ENCODE results near the gene RXYLT1. TPM values are rescaled to one million over a fixed set of nuclear protein-coding genes. Genes with fewer than 3 reads are reported as not detected.
A peak's percentile ranks its signal among the peaks of the same experiment; 100 is the strongest.

RXYLT1 gene
- total RNA-seq, 4 donors from 2014 or later = 8.3 to 19.8 (median 12.7) TPM

GRCh38 chr12:63846238-63846967 is 66.7 kb downstream of the RXYLT1 start:
- Histone ChIP-seq H3K4me1 (peaks cover 13 to 46% (median 36%) of the 10 kb centered on the region in 4 donors), H3K4me3 (peak overlapping the region; percentile 68 to 97 (median 92)), H3K36me3 (no peaks in the 10 kb centered on the region), H3K9me3 (no peaks in the 10 kb centered on the region), H3K27ac (replicated peaks in 1 of 4) (peak overlapping the region in 1 of 4 donors; percentile 95), H3K27me3 (no peaks in the 10 kb centered on the region)
- 85% methylated on average over 6 of the region's 6 CpGs for WGBS
- no peak for DNase-seq (ENCODE audit: extremely low spot score)
- no peak for TF ChIP-seq POLR2A (IDR thresholded peaks at IDR 0.05; ENCODE audit: low read depth)
- TF ChIP-seq, protein P1, sequence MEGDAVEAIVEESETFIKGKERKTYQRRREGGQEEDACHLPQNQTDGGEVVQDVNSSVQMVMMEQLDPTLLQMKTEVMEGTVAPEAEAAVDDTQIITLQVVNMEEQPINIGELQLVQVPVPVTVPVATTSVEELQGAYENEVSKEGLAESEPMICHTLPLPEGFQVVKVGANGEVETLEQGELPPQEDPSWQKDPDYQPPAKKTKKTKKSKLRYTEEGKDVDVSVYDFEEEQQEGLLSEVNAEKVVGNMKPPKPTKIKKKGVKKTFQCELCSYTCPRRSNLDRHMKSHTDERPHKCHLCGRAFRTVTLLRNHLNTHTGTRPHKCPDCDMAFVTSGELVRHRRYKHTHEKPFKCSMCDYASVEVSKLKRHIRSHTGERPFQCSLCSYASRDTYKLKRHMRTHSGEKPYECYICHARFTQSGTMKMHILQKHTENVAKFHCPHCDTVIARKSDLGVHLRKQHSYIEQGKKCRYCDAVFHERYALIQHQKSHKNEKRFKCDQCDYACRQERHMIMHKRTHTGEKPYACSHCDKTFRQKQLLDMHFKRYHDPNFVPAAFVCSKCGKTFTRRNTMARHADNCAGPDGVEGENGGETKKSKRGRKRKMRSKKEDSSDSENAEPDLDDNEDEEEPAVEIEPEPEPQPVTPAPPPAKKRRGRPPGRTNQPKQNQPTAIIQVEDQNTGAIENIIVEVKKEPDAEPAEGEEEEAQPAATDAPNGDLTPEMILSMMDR (IDR thresholded peaks at IDR 0.05) = no peak
- TF ChIP-seq POLR2AphosphoS5 (IDR thresholded peaks at IDR 0.05) = no peak
- TF ChIP-seq EP300 (IDR thresholded peaks at IDR 0.05) = no peak
- intact Hi-C loops (cut with DNase I) = loop anchor here (10.0 kb wide), 1 partner anchor 188 kb away; no protein-coding TSS in a partner anchor

- intact Hi-C loops (cut with DNase I) = loop anchor here (10.0 kb wide), 1 partner anchor 186 kb away; no protein-coding TSS in a partner anchor
- no peak overlapping the region for H3K27ac ChIP-seq (replicated peaks in 1 of 4)
These were observed 68.7 kb downstream of the RXYLT1 start for GRCh38 chr12:63848450-63848849.

DNA sequence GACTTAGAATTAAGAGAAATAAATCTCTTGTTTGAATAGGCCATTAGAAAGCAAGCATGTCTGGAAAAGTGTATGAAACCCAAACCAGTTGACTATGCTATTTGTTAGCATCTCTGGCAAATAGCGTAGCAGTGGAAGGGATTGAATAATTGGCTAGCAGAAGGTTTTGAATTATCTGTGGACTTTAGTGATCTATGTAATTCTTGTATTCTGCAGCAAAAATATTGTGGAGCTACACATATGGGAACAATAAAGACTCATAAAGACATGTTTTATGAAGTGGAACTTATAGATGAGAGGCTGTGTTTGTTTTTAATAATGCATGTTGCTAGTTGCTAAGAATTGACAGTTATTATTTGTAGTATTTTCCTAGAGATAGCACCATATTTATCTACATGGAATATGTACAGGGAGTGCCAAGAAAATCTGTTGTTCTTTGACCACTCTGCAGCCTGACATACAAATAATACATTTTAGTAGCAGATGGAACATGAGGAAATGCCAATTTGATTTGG is 69.5 kb downstream of the RXYLT1 start:
- Histone ChIP-seq H3K9me3 (no peaks in the 10 kb centered on the region), H3K4me1 (peaks cover 10 to 41% (median 30%) of the 10 kb centered on the region in 4 donors), H3K36me3 (no peaks in the 10 kb centered on the region), H3K4me3 (no peak overlapping the region), H3K27me3 (no peaks in the 10 kb centered on the region), H3K27ac (replicated peaks in 1 of 4) (no peak overlapping the region)
- TF ChIP-seq EP300 (IDR thresholded peaks at IDR 0.05) = no peak
- TF ChIP-seq, protein P1 (IDR thresholded peaks at IDR 0.05) = no peak
- no peak for TF ChIP-seq POLR2AphosphoS5 (IDR thresholded peaks at IDR 0.05)
- no peak for TF ChIP-seq POLR2A (IDR thresholded peaks at IDR 0.05; ENCODE audit: low read depth)
- whole genome bisulfite sequencing = 85% methylated on average over 1 of the region's 1 CpG
- no peak for DNase-seq (ENCODE audit: extremely low spot score)
- intact Hi-C loops (cut with DNase I) = loop anchor here (10.0 kb wide), 1 partner anchor 186 kb away; no protein-coding TSS in a partner anchor

More at GRCh38 chr12:63848450-63848849, 68.7 kb downstream of the RXYLT1 start:
- Histone ChIP-seq H3K4me3 (no peak overlapping the region), H3K27me3 (no peaks in the 10 kb centered on the region), H3K9me3 (no peaks in the 10 kb centered on the region), H3K4me1 (peaks cover 10 to 41% (median 30%) of the 10 kb centered on the region in 4 donors), H3K36me3 (no peaks in the 10 kb centered on the region)
- no peak for DNase-seq (ENCODE audit: extremely low spot score)
- no peak for TF ChIP-seq EP300 (IDR thresholded peaks at IDR 0.05)
- TF ChIP-seq POLR2A (IDR thresholded peaks at IDR 0.05; ENCODE audit: low read depth) = no peak
- TF ChIP-seq, protein P1 (IDR thresholded peaks at IDR 0.05) = no peak
- no peak for TF ChIP-seq POLR2AphosphoS5 (IDR thresholded peaks at IDR 0.05)
- 95% methylated on average over 4 of the region's 4 CpGs for WGBS

DNA sequence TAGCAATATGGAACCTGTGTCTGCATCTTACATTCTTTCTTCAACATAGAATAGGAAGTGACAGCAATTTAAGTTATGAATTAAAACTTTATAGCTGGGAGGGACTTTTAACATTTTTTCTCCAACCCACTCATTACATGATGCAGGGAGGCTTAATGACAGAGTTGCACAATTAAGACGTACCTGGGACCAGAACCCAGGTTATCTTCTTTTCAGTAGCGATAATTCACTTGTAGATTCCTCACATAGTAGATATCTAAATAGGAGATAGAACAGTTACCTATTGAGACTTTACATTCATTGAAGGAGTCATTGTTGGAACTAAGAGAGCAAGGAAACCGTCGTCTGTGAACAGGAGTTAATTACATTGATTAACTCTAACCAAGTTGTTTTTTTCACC is 69.9 kb downstream of the RXYLT1 start:
- WGBS = 90% methylated on average over 4 of the region's 4 CpGs
- DNase-seq (ENCODE audit: extremely low spot score) = peak; percentile 12
- no peak for TF ChIP-seq EP300 (IDR thresholded peaks at IDR 0.05)
- no peak for TF ChIP-seq POLR2AphosphoS5 (IDR thresholded peaks at IDR 0.05)
- no peak for TF ChIP-seq POLR2A (IDR thresholded peaks at IDR 0.05; ENCODE audit: low read depth)
- TF ChIP-seq, protein P1 (IDR thresholded peaks at IDR 0.05) = no peak
- H3K4me1 ChIP-seq = peaks cover 10 to 41% (median 30%) of the 10 kb centered on the region in 4 donors
- H3K9me3 ChIP-seq = no peaks in the 10 kb centered on the region
- no peak overlapping the region for H3K27ac ChIP-seq (replicated peaks in 1 of 4)
- intact Hi-C loops (cut with DNase I) = loop anchor here (10.0 kb wide), 1 partner anchor 185 kb away; no protein-coding TSS in a partner anchor
- H3K4me3 ChIP-seq = no peak overlapping the region
- no peaks in the 10 kb centered on the region for H3K36me3 ChIP-seq
- no peaks in the 10 kb centered on the region for H3K27me3 ChIP-seq

Data from esophagus muscularis mucosa (tissue), 4 donors.